ENCODE results near the gene EML1.
A peak's percentile ranks its signal among the peaks of the same experiment; 100 is the strongest.

EML1 gene

GRCh38 chr14:99971941-99972747 is 178.9 kb downstream of the EML1 start:
- no peak for DNase-seq

DNA sequence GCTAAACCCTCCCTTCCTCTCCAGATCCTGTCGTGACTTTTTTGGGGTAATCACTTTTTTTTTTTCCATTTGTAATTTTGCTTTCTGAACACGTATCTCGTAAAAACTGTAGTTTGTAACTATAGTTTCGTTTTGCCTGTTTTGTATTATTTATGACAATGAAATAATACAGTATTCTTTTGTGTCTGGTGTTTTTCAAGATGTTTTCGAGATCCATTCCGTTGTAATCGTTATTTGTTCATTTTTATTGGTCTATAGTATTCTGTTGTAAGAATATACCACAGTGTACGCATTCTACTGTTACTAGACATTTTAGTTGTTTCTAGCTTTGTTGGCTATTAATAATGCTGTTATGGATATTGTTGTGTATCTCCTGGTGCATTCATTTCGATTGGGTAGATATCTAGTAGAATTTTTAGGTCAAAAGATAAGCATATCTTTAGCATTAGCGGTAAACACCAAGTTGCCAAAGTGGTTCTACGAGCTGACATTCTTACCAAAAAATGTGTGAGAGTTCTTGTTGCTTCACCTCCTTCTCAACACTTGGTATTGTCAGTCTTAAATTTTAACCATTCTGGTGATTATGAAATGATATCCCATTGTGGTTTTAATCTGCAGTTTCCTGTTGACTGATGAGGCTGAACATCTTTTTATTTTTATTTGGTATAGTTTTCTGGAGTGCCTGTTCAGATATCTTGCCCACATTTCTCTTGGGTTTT is 179.7 kb downstream of the EML1 start:
- DNase-seq: no peak

DNA sequence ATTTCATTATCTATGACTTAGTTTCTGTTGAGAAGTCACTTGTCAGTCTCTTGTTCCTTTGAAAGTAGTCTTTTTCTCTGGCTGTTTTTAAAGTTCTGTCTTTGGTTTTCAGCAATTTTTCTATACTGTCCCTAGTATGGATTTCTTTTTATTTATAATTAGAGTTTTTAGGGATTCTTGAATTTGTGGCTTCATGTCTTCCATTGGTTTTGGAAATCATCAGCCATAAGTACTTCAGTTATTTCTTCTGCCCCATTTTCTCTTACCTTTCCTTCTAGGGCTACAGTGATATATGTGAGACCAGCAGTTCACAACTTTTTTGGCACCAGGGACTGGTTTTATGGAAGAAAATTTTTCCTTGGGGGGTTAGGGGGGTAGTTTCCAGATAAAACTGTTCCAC is 182.0 kb downstream of the EML1 start:
- DNase-seq: no peak

GRCh38 chr14:99976021-99976420 is 182.8 kb downstream of the EML1 start:
- no peak for DNase-seq

- no peak for DNase-seq
These were observed 183.5 kb downstream of the EML1 start for GRCh38 chr14:99976681-99977080.

DNA sequence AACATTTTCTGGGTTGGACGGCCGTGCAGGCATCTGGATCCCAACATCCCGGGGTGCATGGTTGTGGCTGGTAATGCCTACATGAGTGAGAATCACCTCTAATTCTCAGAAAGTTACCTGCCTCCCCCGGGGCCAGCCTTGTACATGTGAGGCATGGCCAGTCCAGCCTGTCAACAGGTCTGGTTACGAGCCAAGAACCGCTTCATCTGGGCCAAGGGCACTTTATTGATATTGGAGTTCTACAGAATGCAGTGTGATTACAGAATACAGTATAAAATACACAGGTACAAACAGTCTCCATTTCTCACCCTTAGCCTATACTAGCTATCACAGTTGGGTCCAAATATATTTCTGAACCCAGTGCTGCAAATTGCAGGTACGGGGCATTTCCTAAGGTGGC is 187.1 kb downstream of the EML1 start:
- DNase-seq: no peak

- no peak for DNase-seq
These were observed 188.6 kb downstream of the EML1 start for GRCh38 chr14:99981806-99982205.

GRCh38 chr14:99982537-99983250 is 189.5 kb downstream of the EML1 start:
- DNase-seq: peak; percentile 58

DNA sequence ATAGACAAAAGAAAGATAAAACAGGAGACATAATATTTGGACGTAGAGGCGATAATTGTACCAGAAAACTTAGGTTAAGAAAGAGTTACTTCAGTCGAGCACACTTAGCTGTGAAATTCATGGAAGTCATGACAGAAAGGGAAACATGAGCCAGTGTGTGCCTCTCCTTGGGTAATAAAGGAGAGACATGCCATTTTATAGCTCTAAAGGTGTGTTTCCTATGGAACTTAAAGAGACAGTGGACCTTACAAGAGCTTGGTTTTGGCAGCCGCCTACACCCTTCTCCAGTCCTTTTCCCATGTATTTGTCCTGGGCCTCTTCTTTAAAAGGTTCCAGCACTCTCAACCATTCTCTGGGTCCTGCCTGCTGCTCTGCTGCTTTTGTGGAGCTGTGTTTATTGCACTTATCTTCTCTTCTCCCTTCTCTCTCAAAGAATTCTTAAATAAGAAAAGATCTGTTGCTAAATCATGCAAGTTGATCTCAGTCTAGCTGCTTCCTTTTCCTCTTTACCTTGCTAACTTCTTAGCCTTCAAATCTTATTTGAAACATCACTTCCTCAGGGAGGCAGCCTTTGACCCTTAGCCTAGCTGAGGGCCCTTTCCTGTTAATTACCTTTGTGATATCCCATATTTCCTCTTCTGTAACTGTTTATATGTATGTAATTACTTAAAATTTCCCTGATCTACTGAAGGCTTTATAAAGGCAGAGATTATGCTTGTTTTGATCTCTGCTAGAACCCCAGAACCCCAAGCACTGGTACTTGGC is 190.2 kb downstream of the EML1 start:
- DNase-seq: no peak

GRCh38 chr14:99984036-99984435 is 190.8 kb downstream of the EML1 start:
- no peak for DNase-seq

DNA sequence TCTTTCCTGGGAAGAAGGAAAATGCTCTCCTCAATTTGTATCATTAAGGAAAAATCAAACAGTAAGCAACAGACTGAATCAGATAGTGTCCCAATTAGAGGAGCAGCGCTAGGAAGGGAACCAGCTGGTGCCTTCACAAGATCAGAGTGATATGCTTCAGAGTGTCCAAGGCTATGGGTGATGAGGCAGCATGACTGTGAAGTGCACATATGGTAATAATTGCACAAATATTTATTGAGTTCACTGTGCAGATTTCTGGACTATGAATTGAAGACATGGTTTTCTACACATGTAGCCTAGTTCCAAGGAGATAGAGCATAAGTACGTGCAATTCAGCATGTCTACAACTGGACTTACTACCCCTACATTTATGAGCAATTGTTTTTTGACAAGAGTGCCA is 193.2 kb downstream of the EML1 start:
- no peak for DNase-seq

DNA sequence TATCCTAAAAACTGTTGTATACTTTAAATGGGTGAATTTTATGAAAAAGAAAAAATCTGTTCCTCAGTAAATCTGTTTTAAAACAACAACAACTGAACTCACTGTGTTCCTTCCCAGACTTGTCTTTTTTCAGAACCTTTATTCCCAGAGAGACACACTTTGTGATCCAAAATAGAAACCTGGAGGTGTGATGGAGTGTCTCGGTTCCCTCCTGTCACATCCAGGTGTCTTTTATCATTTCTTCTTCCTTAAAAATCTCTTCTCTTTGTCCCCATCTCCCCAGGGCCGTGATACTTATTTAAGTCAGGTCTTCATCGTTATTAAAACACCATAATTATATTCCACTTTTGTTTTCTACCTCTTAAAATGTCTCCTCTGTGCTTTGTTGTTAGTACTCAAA is 195.8 kb downstream of the EML1 start:
- no peak for DNase-seq

DNA sequence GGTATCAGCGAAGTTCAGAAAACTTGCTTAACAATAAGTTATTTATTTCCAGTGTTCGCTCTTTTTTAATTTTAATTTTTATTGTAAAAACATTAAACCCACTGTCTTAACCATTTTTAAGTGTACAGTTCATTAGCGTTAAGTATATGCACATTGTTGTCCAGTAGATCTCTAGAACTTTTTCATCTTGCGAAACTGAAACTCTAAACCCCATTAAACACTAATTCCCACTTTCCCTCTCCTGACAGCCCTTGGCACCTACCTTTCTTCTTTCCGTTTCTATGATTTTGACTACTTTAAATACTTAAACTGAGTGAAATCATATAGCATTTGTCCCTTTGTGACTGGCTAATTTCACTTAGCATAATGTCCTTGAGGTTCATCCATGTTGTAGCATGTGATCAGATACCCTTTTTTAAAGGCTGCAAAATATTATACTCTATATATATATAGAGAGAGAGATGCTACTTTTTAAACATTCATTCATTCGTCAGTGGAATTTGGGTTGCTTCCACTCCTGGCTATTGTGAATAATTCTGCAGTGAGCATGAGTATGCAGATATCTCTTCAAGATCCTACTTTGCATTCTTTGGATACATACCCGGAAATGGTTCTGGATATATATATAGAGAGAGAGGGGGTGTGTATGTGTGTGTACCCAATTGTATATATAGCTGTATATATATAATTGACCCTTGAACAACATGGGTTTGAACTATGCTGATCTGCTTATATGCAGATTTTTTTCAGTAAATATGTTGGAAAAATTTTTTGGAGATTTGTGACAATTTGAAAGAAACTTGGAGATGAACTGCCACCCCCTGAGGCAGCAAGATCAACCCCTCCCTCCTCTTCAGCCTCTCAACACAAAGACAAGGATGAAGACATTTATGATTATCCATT is 197.3 kb downstream of the EML1 start:
- DNase-seq: no peak

GRCh38 chr14:99991331-99991730 is 198.1 kb downstream of the EML1 start:
- no peak for DNase-seq

Data from OCI-M1 (cell line).